GM19395 (cell line): ENCODE data around the gene ZNF708.
"Not testable (repeated sequence)": the region's sequence is repeated elsewhere in the genome, so short reads cannot be mapped to it uniquely, and the experiment has no call there.

Experiments used
- ATAC-seq: cut with Tn5 transposase; IDR thresholded peaks from one replicate; pipeline ENCODE4 v1.9.1; 2021; ENCODE audit warnings: mild to moderate bottlenecking, moderate library complexity; ENCODE audit not compliant: unreplicated experiment

ZNF708 gene

DNA sequence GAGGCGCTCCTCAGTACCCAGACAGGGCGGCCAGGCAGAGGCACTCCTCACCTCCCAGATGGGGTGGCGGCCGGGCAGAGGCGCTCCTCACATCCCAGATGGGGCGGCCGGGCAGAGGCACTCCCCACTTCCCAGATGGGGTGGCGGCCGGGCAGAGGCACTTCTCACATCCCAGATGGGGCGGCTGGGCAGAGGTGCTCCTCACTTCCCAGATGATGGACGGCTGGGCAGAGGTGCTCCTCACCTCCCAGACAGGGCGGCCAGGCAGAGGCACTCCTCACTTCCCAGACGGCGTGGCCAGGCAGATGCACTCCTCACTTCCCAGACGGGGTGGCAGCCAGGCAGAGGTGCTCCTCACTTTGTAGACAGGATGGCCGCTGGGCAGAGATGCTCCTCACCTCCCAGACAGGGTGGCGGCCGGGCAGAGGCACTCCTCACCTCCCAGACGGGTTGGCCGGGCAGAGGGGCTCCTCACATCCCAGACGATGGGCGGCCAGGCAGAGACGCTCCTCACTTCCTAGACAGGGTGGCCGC lies 68.3 kb downstream of the ZNF708 start:
- ATAC-seq = not testable (repeated sequence)

DNA sequence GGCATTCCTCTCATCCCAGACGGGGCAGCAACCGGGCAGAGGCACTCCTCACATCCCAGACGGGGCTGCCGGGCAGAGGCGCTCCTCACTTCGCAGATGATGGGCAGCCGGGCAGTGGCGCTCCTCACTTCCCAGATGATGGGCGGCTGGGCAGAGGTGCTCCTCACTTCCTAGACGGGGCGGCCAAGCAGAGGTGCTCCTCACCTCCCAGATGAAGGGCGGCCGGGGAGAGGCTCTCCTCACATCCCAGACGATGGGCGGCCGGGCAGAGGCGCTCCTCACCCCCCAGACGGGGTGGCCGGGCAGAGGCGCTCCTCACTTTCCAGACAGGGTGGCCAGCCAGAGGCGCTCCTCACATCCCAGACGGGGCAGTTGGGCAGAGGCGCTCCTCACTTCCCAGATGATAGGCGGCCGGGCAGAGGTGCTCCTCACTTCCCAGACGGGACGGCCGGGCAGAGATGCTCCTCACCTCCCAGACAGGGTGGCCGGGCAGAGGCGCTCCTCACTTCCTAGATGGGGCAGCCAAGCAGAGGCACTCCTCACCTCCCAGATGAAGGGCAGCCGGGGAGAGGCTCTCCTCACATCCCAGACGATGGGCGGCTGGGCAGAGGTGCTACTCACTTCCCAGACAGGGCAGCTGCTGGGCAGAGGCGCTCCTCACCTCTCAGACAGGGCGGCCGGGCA lies 68.9 kb downstream of the ZNF708 start:
- no peak for ATAC-seq

DNA sequence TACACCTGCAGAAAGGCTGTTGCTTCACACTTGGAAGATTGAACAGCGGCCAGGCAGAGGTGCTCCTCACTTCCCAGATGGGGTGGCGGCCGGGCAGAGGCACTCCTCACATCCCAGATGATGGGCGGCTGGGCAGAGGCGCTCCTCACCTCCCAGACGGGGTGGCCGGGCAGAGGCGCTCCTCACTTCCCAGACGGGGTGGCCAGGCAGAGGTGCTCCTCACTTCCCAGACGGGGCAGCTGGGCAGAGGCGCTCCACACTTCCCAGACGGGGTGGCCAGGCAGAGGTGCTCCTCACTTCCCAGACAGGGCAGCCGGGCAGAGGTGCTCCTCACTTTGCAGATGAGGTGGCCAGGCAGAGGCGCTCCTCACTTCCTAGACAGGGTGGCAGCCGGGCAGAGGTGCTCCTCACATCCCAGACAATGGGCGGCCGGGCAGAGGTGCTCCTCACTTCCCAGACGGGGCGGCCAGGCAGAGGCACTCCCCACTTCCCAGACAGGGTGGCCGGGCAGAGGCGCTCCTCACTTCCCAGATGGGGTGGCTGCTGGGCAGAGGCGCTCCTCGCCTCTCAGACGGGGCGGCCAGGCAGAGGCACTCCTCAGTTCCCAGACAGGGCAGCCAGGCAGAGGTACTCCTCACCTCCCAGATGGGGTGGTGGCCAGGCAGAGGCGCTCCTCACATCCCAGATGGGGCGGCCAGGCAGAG lies 69.6 kb downstream of the ZNF708 start:
- not testable (repeated sequence) for ATAC-seq

DNA sequence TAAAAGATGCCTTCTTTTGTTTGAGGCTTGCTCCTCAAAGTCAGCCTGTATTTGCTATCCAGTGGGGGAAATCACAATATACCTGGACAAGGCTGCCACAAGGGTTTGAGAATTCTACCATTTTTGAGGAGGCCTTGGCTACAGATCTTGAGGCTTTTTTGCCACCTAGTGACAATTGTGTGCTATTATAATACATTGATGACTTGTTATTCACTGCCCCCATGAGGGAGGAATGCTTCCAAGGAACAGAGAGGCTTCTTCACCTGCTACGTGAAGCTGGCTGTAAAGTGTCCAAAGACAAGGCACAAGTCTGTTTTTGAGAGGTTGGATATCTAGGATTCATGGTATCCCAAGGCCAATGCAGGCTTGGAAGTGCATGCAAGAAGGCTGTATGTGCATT lies 72.5 kb downstream of the ZNF708 start:
- no peak for ATAC-seq
